ENCODE measurements around the gene OR9Q1.

GRCh38 chr11:58086528-58086927 lies 62.8 kb downstream of the OR9Q1 start:
- TF ChIP-seq CTCF (IDR thresholded peaks at IDR 0.05) (no peak), POLR2AphosphoS5 (IDR thresholded peaks at IDR 0.05; ENCODE audit: insufficient read depth in 1 of 2, low read depth in 1 of 2) (no peak)

Data from vagina (tissue), 2 donors.